GM19452 (cell line): ENCODE data around the gene EEA1.
"Not testable (repeated sequence)": the region's sequence is repeated elsewhere in the genome, so short reads cannot be mapped to it uniquely, and the experiment has no call there.

Experiments used
- ATAC-seq: cut with Tn5 transposase; IDR thresholded peaks from one replicate; pipeline ENCODE4 v1.9.1; 2021; ENCODE audit not compliant: unreplicated experiment

EEA1 gene

GRCh38 chr12:92756898-92757596 lies 172.0 kb downstream of the EEA1 start:
- ATAC-seq = no peak

- ATAC-seq = no peak
Observed at GRCh38 chr12:92753976-92754885, 174.9 kb downstream of the EEA1 start.

GRCh38 chr12:92749691-92750090 lies 179.4 kb downstream of the EEA1 start:
- ATAC-seq = not testable (repeated sequence)

GRCh38 chr12:92747151-92747550 lies 181.9 kb downstream of the EEA1 start:
- no peak for ATAC-seq

- no peak for ATAC-seq
Observed at GRCh38 chr12:92745856-92746550, 183.1 kb downstream of the EEA1 start.

GRCh38 chr12:92743026-92743425 lies 186.1 kb downstream of the EEA1 start:
- ATAC-seq = no peak

GRCh38 chr12:92740411-92740810 lies 188.7 kb downstream of the EEA1 start:
- no peak for ATAC-seq

GRCh38 chr12:92739113-92739512 lies 190.0 kb downstream of the EEA1 start:
- no peak for ATAC-seq

- ATAC-seq = no peak
Observed at GRCh38 chr12:92737855-92738850, 190.9 kb downstream of the EEA1 start.

GRCh38 chr12:92736605-92737004 lies 192.5 kb downstream of the EEA1 start:
- no peak for ATAC-seq

- ATAC-seq = no peak
Observed at GRCh38 chr12:92735131-92735721, 193.9 kb downstream of the EEA1 start.

- ATAC-seq = no peak
Observed at GRCh38 chr12:92733661-92734060, 195.4 kb downstream of the EEA1 start.

- no peak for ATAC-seq
Observed at GRCh38 chr12:92733181-92733580, 195.9 kb downstream of the EEA1 start.

GRCh38 chr12:92732716-92733115 lies 196.4 kb downstream of the EEA1 start:
- no peak for ATAC-seq

- ATAC-seq = no peak
Observed at GRCh38 chr12:92732216-92732615, 196.9 kb downstream of the EEA1 start.

- ATAC-seq = no peak
Observed at GRCh38 chr12:92730758-92731157, 198.3 kb downstream of the EEA1 start.

GRCh38 chr12:92729773-92730305 lies 199.3 kb downstream of the EEA1 start:
- ATAC-seq = no peak

- ATAC-seq = no peak
Observed at GRCh38 chr12:92726850-92727249, 202.2 kb downstream of the EEA1 start.

GRCh38 chr12:92722897-92723296 lies 206.2 kb downstream of the EEA1 start:
- no peak for ATAC-seq

GRCh38 chr12:92721656-92722055 lies 207.4 kb downstream of the EEA1 start:
- no peak for ATAC-seq
